ENCODE results near the gene FGF18.

The FGF18 gene

DNA sequence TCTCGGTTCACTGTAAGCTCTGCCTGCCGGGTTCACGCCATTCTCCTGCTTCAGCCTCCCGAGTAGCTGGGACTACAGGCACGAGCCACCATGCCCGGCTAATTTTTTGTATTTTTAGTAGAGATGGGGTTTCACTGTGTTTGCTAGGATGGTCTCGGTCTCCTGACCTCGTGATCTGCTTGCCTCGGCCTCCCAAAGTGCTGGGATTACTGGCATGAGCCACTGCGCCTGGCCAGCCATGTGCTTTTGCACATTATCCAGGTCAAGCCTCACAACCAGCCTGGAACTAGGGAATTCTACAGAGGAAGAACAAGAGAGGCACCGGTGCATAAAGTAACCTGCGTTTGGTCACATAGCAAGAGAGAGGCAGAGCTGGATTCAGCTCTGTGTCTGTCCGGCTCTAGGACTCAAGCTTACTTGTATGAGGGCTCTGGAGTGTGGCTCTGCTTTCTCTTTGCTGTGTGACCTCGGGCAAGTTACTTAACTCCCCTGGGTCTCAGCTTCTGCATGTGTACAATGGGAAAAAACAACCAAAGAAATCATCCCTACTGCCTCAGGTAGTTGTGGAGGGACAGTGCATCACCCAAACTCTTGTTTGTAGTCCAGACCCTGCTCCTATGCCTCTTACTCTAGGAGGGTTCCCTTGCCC is 6.3 kb downstream of the FGF18 start:
- DNase-seq = no peak

GRCh38 chr5:171426266-171426665 is 6.8 kb downstream of the FGF18 start:
- DNase-seq = no peak

DNA sequence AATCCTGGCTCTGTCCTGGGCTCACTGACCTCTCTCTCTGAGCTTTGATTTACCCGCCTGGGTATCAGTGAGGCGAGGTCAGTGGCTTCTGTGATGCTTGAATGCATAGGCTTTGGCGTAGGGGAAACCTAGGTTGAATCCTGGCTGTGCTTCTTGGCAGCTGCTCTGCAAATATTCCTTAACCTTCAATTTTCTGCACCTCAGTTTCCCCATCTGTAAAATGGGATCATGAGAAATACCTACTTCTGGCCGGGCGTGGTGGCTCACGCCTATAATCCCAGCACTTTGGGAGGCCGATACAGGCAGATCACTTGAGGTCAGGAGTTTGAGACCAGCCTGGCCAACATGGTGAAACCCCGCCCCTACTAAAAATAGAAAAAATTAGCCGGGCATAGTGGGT is 7.2 kb downstream of the FGF18 start:
- no peak for DNase-seq

DNA sequence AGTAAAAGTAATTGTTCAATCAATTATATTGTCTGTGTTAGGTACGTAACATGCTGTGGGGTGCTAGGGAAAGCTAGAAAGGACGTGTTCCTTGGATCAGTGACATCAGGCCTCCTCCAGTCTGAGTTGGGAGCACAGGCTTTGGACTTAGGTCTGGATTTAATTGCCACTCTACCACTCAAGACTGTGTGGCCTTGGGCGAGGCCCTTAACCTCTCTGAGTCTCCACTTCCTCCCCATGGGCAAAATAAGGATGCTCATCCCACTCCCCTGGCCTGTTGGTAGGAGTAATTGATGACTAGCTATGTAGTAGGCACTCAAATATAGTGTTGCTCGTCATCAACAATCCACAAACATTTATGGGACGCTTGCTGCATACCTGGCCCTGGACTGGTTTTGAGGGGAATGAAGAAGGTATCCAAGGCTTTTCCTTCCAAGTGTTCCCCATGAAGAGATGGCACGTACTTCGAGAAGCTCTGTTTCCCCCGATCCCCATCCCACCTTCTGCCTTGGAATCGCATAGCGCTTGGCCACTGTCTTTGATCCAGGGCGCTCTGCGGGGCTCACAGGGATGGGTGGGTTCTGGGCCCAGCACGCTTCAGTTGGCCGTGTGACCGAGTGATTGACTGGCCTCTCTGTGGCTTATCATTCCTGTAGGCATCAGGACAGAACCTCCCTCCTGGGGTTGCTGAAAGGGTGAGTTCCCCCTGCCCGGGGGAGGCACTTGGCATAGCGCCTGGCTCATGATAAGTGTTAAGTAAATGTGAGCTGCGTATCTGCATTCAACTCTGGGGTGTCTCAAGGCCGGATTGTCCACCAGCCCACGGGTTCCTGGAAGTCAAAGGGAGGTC is 8.1 kb downstream of the FGF18 start:
- no peak for DNase-seq

DNA sequence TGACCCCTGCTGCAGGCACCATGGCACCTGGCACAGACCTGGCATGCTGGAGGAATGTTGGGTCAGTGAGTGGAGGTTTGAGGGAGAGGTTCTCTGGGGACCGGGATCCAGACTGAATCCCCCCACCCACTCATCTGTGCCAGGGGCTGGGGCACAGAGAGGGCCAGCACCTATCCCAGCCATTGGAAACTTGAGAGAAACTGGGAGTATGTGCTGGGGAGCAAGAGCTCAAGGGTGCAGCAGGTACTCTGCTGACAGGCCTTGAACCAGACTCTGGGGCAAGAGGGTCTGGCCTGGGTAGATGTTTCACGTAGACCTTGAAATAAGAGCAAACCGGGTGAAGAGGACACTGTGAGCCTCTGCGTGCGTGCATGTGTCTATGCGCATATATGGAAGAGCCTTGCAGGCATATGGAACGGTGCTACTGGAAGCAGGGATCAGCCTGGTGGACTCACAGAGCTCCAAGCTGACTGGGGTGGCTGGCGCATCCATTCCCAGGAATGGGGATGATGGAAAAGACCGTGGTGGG is 8.8 kb downstream of the FGF18 start:
- no peak for DNase-seq

DNA sequence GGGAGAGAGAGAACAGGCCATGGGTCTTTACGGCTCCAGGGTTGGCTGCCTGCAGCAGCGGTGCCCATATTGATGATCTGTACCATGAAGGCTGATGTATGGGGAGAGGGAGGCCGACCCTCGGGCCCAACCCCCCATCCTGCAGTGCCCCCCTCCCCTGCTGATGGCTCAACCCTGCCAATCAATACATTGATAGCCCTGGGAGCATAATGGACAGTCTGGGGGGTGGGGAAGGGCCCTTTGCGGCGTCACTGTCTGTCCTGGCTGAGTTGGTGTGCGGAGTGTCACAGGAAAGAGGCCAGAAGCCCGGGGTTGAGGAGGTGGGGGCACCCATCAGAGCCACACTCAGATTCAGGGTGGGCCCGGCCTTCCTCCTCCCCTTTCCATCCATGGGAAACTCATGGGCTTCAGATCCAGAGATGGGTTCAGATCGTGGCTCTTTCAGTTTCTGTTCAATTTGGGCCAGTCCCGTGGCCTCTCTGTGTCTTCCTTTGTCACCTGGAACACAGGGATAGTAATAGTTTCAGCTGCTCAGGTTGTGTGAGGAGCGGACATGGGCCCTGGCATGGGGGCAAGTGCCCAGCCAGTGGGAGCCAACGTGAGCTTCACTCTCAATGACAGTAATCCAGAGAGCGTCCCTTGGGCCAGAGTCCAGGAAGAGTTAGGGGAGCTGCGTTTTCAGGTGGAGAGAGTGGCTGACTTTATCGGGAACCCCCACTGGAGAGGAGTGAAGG is 9.5 kb downstream of the FGF18 start:
- no peak for DNase-seq

- DNase-seq = no peak
Observed at GRCh38 chr5:171429543-171429910, 10.1 kb downstream of the FGF18 start.

DNA sequence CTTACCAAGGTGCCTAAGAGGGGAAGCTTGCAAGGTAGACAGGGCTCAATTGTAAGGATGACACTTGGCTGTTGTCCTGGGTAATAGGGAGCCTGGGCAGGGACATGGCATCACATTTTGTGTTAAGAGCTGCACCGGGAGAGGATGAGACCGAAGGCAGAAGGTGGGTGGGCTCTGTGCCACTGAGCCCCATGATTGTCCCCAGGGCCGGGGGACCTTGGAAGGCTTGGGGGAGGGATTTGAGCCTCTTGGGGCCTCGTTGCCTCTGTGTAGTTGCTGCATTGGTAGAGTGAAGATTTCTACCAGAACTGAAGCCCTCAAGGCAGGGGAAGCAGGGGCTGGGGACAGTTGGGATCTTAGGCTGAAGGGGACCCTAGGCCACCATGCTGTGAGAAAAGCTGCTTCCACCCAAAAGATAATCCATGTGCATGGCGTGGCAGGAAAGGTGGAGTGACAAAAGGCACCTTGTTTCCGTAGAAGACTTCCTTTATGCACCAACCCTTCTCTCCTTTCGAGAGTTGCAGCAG is 11.9 kb downstream of the FGF18 start:
- no peak for DNase-seq

DNA sequence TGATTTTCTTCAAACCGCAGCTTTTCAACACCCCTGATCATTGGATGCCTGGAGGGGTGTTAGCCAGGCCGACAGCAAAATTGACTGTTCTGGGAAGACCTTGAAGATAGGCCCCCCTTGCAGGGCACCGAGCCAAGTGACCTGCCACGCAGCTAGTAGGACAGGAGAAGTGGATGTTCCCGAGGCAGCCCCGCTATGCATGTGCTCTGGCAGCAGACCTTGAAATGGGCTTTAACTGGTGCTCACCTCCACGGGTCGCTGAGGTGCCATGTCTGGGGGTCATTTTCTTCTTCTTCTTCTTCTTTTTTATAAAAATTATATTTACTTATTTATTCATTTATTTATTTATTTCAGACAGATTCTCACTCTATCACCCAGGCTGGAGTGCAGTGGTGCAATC is 12.6 kb downstream of the FGF18 start:
- no peak for DNase-seq

GRCh38 chr5:171432583-171433351 is 13.3 kb downstream of the FGF18 start:
- DNase-seq = no peak

GRCh38 chr5:171433352-171433698 is 13.9 kb downstream of the FGF18 start:
- no peak for DNase-seq

DNA sequence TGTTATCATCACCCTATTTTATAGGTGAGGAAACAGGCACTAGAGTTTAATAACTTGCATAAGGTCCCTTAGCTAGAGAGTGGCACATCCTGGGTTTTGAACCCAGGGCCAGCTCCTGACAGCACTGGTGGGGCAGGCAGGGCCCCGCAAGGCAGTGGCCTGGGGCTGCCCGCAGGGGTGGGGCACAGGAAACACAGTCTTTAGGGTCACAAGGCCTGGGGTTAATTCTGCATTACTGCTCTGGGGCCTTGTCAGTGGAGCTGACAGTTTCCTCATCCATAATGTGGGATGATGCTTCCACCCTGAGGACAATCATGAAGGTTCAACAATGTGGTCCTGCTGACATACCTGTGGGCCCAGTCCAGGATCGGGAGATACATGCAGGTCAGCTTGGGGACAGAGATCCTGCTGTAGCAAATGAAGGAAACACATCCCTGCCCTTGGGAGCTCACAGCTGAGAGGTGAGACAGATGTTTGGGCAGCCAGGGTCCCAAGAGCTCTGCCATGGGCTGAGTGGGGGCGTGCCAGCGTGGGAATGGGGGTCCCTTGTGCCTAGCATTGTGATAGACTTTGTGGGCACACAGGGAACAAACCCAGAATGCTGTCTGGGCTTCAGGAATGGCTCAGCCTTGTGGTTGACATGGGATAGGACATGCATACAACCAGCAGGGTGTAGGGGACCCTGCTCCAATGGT is 14.7 kb downstream of the FGF18 start:
- DNase-seq = no peak

- DNase-seq = no peak
Observed at GRCh38 chr5:171434874-171435273, 15.4 kb downstream of the FGF18 start.

- no peak for DNase-seq
Observed at GRCh38 chr5:171435908-171436307, 16.5 kb downstream of the FGF18 start.

DNA sequence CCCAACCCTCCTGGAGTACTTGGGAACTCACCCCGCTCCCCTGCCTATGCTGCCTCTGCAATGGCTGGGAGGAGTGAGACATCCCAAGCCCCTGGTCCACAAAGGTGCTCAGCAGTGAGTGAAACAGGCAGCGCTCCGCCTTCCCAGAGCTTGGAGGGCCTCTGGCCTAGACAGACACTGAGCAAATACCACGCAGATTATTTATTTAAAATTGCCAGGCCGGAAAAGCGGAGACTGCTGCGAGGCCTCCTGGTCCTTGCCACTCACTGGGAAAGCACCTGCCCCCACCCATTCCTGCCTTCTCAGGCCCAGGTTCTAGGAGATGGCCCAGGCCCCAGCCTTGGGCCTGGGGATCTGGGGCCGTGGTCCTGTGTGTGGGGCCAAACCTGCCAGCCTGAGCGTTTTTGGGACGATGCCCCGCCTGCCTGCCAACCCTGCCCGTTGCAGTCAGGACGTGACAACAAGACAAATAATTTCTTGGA is 17.4 kb downstream of the FGF18 start:
- no peak for DNase-seq

- no peak for DNase-seq
Observed at GRCh38 chr5:171437286-171437821, 17.9 kb downstream of the FGF18 start.

DNA sequence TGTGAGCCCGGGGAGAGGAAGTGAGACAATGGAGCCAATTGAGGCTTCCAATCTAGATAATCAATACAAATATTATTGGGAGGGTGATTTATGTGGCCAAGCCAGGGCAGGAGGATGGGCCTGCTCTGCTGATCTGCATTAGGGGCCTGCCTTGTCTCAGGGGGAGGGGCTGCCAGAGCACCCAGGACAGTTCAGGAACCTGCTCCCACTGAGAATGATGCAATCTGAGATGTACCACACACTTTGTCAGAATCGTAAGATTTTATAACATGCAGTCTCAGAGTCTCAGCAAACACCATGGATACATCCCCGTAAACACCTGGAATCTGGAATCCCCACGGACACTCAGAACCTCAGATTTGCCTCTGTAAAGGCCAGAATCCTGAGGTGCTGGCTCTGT is 19.3 kb downstream of the FGF18 start:
- DNase-seq = no peak

DNA sequence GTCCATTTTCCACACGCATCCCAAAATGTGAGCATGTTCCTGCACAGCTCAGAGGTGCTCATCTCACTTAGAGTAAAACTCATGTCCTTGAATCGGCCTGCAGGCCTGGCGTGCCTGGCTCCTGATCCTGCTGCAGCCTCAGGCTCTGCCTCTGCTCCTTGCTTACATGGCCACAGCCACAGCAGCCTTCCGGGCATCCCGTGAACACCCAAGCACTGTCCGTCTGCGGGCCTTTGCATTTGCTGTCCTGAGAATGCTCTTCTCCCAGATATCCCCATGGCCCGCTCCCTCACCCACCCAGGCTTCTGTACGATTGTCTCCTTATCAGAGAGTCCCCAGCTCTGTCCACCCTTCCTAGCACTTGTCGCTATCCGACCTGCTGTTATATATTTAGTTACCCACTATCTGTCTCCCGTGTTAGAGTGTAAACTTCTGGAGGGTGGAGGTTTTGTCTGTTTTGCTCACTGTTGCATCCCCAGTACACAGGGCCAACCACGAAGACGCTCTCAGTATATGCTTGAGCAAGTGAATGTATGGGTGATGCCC is 21.9 kb downstream of the FGF18 start:
- no peak for DNase-seq

DNA sequence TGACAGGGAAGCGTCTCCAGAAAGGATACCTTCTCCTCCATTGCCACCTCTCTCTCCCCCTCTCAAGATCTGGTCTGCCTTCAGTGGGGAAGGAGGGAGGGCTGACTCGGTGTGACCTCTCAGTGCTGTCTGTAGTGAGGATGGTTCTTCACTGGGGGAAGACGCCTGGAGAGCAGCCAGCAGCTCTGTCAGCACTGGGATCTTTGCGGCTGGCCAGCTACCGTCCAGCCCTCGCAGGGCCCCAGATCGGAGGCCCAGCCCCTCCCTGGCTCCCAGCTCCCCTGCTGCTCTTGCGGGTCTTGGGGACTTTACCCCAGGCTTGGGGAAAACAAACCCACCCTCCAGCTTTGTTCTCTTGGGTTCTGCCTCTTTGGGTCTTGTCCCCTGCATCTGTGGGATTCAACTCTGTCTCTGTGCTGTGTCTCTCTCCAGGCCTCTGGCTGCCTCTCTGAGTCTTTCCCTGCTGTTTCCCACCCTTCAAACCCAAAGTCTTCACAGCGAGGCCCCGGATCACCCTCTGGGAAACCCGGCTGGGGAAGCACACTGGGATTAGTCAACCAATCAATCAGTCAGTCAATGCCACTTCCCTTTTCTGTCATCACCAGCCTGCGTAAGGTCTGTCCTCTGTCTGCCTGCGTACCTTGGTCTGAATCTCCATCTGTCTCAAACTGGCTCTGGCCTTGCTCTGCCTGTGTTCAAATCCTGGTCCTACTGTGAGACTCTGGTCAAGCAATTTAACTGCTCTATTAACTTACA is 23.0 kb downstream of the FGF18 start:
- DNase-seq = no peak

DNA sequence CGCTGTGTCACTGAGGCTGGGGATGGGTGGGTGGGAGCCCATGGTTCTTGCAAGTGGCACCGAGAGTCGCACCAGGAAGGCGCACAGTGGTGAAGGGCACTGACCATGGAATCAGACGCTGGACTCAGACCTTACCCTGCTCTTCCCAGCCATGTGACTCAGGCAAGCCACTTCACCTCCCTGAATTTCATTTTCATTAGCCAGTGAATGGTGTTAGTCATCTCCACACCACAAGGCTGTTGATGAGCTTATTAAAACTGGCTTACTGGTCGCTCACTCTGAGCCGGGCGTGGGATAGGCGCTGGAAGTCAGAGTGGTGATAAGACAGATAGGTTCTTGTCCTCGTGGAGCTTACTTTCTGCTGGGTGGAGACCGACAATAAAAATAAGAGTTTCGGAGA is 25.1 kb downstream of the FGF18 start:
- DNase-seq = no peak
